ENCODE measurements around the gene ARHGEF17.

The ARHGEF17 gene

GRCh38 chr11:73293356-73293936, 14.6 kb upstream of the ARHGEF17 start:
- DNase-seq (ENCODE audit: low read depth), result no peak

- no peak for DNase-seq (ENCODE audit: low read depth)
Observed at GRCh38 chr11:73294604-73295003, 13.5 kb upstream of the ARHGEF17 start.

GRCh38 chr11:73295241-73295995, 12.7 kb upstream of the ARHGEF17 start:
- peak; percentile 55 for DNase-seq (ENCODE audit: low read depth)

GRCh38 chr11:73295996-73296318, 12.1 kb upstream of the ARHGEF17 start:
- no peak for DNase-seq (ENCODE audit: low read depth)

GRCh38 chr11:73296501-73297230, 11.4 kb upstream of the ARHGEF17 start:
- no peak for DNase-seq (ENCODE audit: low read depth)

GRCh38 chr11:73297231-73297590, 10.9 kb upstream of the ARHGEF17 start:
- no peak for DNase-seq (ENCODE audit: low read depth)

- DNase-seq (ENCODE audit: low read depth), result no peak
Observed at GRCh38 chr11:73297702-73298101, 10.4 kb upstream of the ARHGEF17 start.

GRCh38 chr11:73298233-73298632, 9.8 kb upstream of the ARHGEF17 start:
- DNase-seq (ENCODE audit: low read depth), result no peak

- DNase-seq (ENCODE audit: low read depth), result no peak
Observed at GRCh38 chr11:73299751-73300150, 8.3 kb upstream of the ARHGEF17 start.

GRCh38 chr11:73306069-73306841, 1.8 kb upstream of the ARHGEF17 start:
- no peak for DNase-seq (ENCODE audit: low read depth)

GRCh38 chr11:73306977-73307322, 1.1 kb upstream of the ARHGEF17 start:
- DNase-seq (ENCODE audit: low read depth), result no peak

GRCh38 chr11:73307323-73308002, 613 bp upstream of the ARHGEF17 start:
- peak; percentile 86 for DNase-seq (ENCODE audit: low read depth)

- no peak for DNase-seq (ENCODE audit: low read depth)
Observed at GRCh38 chr11:73308961-73309919, 1.2 kb downstream of the ARHGEF17 start.

GRCh38 chr11:73310076-73310475, 2.0 kb downstream of the ARHGEF17 start:
- DNase-seq (ENCODE audit: low read depth), result no peak

GRCh38 chr11:73310661-73311393, 2.8 kb downstream of the ARHGEF17 start:
- no peak for DNase-seq (ENCODE audit: low read depth)

GRCh38 chr11:73311394-73311869, 3.4 kb downstream of the ARHGEF17 start:
- no peak for DNase-seq (ENCODE audit: low read depth)

- DNase-seq (ENCODE audit: low read depth), result no peak
Observed at GRCh38 chr11:73312036-73312435, 4.0 kb downstream of the ARHGEF17 start.

GRCh38 chr11:73312851-73313327, 4.8 kb downstream of the ARHGEF17 start:
- no peak for DNase-seq (ENCODE audit: low read depth)

- DNase-seq (ENCODE audit: low read depth), result no peak
Observed at GRCh38 chr11:73313652-73314051, 5.6 kb downstream of the ARHGEF17 start.

Data from stimulated activated CD4-positive, alpha-beta T cell treated with anti-CD3 and anti-CD28 coated beads, Interleukin-2, amount 100 ng/mL, for 4 hours (primary cell).